ENCODE results near the gene NCAM1.

DNA sequence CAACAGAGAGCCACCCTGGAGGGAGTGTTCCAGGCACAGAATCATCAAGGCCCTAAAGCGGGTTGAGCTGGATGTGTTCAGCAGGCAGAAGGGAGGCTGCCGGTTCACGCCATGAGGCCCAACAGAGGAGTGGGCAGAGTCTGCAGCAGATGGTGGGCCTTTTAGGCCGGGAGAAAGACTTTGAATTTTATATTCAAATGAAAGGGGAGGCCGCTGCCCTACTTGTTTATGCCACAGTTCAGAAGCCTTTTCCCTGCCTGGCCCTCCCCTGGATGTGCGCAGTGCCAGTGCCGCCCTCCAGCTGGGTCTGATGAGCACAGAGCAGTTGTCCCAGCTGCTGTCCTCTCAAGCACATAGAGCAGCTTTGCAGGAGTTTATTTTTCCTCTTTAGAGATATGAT, 306.3 kb downstream of the NCAM1 start:
- TF ChIP-seq, protein P1, sequence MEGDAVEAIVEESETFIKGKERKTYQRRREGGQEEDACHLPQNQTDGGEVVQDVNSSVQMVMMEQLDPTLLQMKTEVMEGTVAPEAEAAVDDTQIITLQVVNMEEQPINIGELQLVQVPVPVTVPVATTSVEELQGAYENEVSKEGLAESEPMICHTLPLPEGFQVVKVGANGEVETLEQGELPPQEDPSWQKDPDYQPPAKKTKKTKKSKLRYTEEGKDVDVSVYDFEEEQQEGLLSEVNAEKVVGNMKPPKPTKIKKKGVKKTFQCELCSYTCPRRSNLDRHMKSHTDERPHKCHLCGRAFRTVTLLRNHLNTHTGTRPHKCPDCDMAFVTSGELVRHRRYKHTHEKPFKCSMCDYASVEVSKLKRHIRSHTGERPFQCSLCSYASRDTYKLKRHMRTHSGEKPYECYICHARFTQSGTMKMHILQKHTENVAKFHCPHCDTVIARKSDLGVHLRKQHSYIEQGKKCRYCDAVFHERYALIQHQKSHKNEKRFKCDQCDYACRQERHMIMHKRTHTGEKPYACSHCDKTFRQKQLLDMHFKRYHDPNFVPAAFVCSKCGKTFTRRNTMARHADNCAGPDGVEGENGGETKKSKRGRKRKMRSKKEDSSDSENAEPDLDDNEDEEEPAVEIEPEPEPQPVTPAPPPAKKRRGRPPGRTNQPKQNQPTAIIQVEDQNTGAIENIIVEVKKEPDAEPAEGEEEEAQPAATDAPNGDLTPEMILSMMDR (IDR thresholded peaks at IDR 0.05 in 2 of 3, conservative IDR thresholded peaks at IDR 0.05 in 1 of 3; ENCODE audit: insufficient read depth in 2 of 3, low read depth in 1 of 3, low read length in 3 of 3), result no peak
- TF ChIP-seq POLR2A (conservative IDR thresholded peaks at IDR 0.05) (no peak), CEBPB (tag; IDR thresholded peaks at IDR 0.05) (no peak), KLF13 (tag; IDR thresholded peaks at IDR 0.05; ENCODE audit: borderline replicate concordance, low read depth) (no peak), NR2C2 (CRISPR knock-in tag; IDR thresholded peaks at IDR 0.05) (no peak), NR2C2 (tag; IDR thresholded peaks at IDR 0.05) (no peak), ZC3H4 (CRISPR knock-in tag; IDR thresholded peaks at IDR 0.05; ENCODE audit: borderline replicate concordance) (no peak)
- TF ChIP-seq, protein P2, sequence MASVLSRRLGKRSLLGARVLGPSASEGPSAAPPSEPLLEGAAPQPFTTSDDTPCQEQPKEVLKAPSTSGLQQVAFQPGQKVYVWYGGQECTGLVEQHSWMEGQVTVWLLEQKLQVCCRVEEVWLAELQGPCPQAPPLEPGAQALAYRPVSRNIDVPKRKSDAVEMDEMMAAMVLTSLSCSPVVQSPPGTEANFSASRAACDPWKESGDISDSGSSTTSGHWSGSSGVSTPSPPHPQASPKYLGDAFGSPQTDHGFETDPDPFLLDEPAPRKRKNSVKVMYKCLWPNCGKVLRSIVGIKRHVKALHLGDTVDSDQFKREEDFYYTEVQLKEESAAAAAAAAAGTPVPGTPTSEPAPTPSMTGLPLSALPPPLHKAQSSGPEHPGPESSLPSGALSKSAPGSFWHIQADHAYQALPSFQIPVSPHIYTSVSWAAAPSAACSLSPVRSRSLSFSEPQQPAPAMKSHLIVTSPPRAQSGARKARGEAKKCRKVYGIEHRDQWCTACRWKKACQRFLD (CRISPR knock-in tag; IDR thresholded peaks at IDR 0.05), result no peak
- TF ChIP-seq, protein P3, sequence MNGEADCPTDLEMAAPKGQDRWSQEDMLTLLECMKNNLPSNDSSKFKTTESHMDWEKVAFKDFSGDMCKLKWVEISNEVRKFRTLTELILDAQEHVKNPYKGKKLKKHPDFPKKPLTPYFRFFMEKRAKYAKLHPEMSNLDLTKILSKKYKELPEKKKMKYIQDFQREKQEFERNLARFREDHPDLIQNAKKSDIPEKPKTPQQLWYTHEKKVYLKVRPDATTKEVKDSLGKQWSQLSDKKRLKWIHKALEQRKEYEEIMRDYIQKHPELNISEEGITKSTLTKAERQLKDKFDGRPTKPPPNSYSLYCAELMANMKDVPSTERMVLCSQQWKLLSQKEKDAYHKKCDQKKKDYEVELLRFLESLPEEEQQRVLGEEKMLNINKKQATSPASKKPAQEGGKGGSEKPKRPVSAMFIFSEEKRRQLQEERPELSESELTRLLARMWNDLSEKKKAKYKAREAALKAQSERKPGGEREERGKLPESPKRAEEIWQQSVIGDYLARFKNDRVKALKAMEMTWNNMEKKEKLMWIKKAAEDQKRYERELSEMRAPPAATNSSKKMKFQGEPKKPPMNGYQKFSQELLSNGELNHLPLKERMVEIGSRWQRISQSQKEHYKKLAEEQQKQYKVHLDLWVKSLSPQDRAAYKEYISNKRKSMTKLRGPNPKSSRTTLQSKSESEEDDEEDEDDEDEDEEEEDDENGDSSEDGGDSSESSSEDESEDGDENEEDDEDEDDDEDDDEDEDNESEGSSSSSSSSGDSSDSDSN (IDR thresholded peaks at IDR 0.05; ENCODE audit: borderline replicate concordance in 1 of 2, low read depth in 2 of 2, low read length in 2 of 2), result no peak
- TF ChIP-seq, protein P4, sequence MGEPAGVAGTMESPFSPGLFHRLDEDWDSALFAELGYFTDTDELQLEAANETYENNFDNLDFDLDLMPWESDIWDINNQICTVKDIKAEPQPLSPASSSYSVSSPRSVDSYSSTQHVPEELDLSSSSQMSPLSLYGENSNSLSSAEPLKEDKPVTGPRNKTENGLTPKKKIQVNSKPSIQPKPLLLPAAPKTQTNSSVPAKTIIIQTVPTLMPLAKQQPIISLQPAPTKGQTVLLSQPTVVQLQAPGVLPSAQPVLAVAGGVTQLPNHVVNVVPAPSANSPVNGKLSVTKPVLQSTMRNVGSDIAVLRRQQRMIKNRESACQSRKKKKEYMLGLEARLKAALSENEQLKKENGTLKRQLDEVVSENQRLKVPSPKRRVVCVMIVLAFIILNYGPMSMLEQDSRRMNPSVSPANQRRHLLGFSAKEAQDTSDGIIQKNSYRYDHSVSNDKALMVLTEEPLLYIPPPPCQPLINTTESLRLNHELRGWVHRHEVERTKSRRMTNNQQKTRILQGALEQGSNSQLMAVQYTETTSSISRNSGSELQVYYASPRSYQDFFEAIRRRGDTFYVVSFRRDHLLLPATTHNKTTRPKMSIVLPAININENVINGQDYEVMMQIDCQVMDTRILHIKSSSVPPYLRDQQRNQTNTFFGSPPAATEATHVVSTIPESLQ (CRISPR knock-in tag; IDR thresholded peaks at IDR 0.05), result no peak

Data from K562 (cell line).